GM18505 (cell line): ENCODE results near the gene GPRIN2.

ENCODE experiments used
- ATAC-seq: cut with Tn5 transposase; IDR thresholded peaks from one replicate; pipeline ENCODE4 v1.9.1; 2021; ENCODE audit not compliant: unreplicated experiment
- POLR2A ChIP-seq: IDR thresholded peaks from 4 replicates; pipeline ENCODE4 v1.6.1; 2011; ENCODE audit warnings: borderline replicate concordance; ENCODE audit not compliant: insufficient read depth, insufficient read length; ENCODE audit errors: extremely low read depth

Gene GPRIN2

GRCh38 chr10:46545861-46546590, 10.4 kb downstream of the GPRIN2 start:
- no peak for TF ChIP-seq POLR2A
- ATAC-seq: no peak

- ATAC-seq: no peak
- TF ChIP-seq POLR2A: no peak
These were observed 11.3 kb downstream of the GPRIN2 start for GRCh38 chr10:46544989-46545791.

GRCh38 chr10:46543466-46544377, 12.7 kb downstream of the GPRIN2 start:
- no peak for ATAC-seq
- TF ChIP-seq POLR2A: no peak

- no peak for ATAC-seq
- TF ChIP-seq POLR2A: no peak
These were observed 13.6 kb downstream of the GPRIN2 start for GRCh38 chr10:46542567-46543465.

- no peak for TF ChIP-seq POLR2A
- ATAC-seq: no peak
These were observed 14.5 kb downstream of the GPRIN2 start for GRCh38 chr10:46541735-46542566.

- no peak for ATAC-seq
- no peak for TF ChIP-seq POLR2A
These were observed 15.3 kb downstream of the GPRIN2 start for GRCh38 chr10:46541017-46541661.

DNA sequence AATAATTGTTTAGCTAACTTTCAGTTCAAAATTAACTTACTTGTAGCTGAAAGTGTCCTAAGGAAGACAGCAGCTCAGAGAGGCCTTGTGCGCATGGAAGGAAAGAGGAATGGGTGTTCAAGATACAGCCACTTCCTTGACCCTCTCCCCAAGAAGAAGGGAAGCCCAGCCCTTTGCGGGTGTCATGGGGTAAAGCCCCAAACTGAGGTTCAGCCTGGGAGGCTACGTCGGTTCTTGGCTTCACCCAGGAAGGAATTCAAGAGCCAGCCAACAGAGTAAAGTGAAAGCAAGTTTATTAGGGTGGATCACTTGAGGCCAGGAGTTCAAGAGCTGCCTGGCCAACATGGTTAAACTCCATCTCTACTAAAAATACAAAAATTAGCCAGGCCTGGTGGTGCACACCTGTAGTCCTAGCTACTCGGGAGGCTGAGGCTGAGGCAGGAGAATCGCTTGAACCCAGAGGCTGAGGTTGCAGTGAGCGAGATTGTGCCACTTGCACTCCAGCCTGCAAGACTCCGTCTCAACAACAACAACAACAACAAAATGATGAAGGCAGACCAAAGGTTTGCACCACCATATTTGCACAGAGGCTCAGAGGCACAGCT, 15.9 kb downstream of the GPRIN2 start:
- TF ChIP-seq POLR2A: no peak

DNA sequence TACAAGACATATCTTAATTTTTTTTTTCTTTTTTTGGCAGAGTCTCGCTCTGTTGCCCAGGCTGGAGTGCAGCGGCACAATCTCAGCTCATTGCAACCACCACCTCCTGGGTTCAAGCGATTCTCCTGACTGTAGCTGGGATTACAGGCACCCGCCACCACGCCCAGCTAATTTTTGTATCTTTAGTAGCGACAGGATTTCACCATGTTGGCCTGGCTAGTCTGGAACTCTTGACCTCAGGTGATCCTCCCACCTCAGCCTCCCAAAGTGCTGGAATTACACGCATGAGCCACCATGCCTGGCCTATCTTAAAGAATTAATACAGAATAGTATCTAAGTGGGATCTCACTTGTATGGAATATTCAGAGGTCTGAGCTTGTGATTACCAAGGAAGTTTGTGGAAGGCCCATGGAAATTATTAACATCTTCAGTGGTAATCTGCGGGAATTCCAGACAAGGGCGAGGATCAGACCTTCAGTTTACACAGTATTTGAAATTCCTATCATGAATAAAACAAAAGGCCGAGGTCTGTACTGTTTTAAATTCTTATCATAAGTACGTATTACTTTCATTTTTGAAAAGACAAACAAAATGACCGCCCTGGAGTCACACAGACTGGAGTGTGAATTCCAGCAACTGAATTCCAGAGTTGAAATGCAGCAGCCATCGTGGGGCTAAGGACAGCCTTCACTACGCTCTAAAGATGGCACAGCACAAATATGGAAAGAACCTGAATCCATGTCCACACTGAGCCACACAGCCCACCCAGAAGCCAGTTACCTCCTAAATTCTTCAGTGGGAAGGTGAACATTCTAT, 16.7 kb downstream of the GPRIN2 start:
- no peak for TF ChIP-seq POLR2A

More for the DNA sequence above, 15.9 kb downstream of the GPRIN2 start:
- no peak for ATAC-seq

GRCh38 chr10:46538717-46539426, 17.6 kb downstream of the GPRIN2 start:
- no peak for ATAC-seq
- no peak for TF ChIP-seq POLR2A

More for the DNA sequence above, 16.7 kb downstream of the GPRIN2 start:
- ATAC-seq: no peak
